ENCODE data around the gene CRELD1. TPM values are rescaled to one million over a fixed set of nuclear protein-coding genes. Genes with fewer than 3 reads are reported as not detected.

Gene CRELD1
- total and polyA plus RNA-seq, 9 of the 15 experiments (the other 6 are each of a cell fraction or from before 2014, with no cell fraction given), result 3.3 to 25.8 (median 16.5) TPM

GRCh38 chr3:9933561-9934234 is at the start of gene CRELD1 (continued):
- TF ChIP-seq, protein P1, sequence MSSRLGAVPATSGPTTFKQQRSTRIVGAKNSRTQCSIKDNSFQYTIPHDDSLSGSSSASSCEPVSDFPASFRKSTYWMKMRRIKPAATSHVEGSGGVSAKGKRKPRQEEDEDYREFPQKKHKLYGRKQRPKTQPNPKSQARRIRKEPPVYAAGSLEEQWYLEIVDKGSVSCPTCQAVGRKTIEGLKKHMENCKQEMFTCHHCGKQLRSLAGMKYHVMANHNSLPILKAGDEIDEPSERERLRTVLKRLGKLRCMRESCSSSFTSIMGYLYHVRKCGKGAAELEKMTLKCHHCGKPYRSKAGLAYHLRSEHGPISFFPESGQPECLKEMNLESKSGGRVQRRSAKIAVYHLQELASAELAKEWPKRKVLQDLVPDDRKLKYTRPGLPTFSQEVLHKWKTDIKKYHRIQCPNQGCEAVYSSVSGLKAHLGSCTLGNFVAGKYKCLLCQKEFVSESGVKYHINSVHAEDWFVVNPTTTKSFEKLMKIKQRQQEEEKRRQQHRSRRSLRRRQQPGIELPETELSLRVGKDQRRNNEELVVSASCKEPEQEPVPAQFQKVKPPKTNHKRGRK (tag; IDR thresholded peaks at IDR 0.05), result no peak
- TF ChIP-seq MXI1 (IDR thresholded peaks at IDR 0.05; ENCODE audit: low read depth, low read length) (peak; percentile 94), E2F8 (IDR thresholded peaks at IDR 0.05; ENCODE audit: low read depth, partially characterized antibody) (peak; percentile 72), ZNF217 (CRISPR knock-in tag; IDR thresholded peaks at IDR 0.05) (no peak), CAMTA2 (CRISPR knock-in tag; conservative IDR thresholded peaks at IDR 0.05) (no peak), ZFX (CRISPR knock-in tag; IDR thresholded peaks at IDR 0.05) (no peak), PHF8 (IDR thresholded peaks at IDR 0.05; ENCODE audit: borderline replicate concordance, low read length) (peak; percentile 82; the same call in 1 of the 2 replicates), SAP30 (IDR thresholded peaks at IDR 0.05; ENCODE audit: borderline replicate concordance, insufficient read depth, low read depth, low read length, poor library complexity, severe bottlenecking) (no peak), NCOR1 (IDR thresholded peaks at IDR 0.05) (no peak; the same call in 1 of the 2 replicates), NFE2 (IDR thresholded peaks at IDR 0.05; ENCODE audit: low read depth) (no peak), CHCHD3 (CRISPR knock-in tag; IDR thresholded peaks at IDR 0.05) (no peak), NFXL1 (CRISPR knock-in tag; IDR thresholded peaks at IDR 0.05) (no peak), DDX20 (tag; IDR thresholded peaks at IDR 0.05; ENCODE audit: low read depth) (no peak), ILF3 (IDR thresholded peaks at IDR 0.05; ENCODE audit: borderline replicate concordance) (no peak), GABPA (tag; conservative IDR thresholded peaks at IDR 0.05; ENCODE audit: low read depth) (peak; percentile 76)
- TF ChIP-seq, protein P2, sequence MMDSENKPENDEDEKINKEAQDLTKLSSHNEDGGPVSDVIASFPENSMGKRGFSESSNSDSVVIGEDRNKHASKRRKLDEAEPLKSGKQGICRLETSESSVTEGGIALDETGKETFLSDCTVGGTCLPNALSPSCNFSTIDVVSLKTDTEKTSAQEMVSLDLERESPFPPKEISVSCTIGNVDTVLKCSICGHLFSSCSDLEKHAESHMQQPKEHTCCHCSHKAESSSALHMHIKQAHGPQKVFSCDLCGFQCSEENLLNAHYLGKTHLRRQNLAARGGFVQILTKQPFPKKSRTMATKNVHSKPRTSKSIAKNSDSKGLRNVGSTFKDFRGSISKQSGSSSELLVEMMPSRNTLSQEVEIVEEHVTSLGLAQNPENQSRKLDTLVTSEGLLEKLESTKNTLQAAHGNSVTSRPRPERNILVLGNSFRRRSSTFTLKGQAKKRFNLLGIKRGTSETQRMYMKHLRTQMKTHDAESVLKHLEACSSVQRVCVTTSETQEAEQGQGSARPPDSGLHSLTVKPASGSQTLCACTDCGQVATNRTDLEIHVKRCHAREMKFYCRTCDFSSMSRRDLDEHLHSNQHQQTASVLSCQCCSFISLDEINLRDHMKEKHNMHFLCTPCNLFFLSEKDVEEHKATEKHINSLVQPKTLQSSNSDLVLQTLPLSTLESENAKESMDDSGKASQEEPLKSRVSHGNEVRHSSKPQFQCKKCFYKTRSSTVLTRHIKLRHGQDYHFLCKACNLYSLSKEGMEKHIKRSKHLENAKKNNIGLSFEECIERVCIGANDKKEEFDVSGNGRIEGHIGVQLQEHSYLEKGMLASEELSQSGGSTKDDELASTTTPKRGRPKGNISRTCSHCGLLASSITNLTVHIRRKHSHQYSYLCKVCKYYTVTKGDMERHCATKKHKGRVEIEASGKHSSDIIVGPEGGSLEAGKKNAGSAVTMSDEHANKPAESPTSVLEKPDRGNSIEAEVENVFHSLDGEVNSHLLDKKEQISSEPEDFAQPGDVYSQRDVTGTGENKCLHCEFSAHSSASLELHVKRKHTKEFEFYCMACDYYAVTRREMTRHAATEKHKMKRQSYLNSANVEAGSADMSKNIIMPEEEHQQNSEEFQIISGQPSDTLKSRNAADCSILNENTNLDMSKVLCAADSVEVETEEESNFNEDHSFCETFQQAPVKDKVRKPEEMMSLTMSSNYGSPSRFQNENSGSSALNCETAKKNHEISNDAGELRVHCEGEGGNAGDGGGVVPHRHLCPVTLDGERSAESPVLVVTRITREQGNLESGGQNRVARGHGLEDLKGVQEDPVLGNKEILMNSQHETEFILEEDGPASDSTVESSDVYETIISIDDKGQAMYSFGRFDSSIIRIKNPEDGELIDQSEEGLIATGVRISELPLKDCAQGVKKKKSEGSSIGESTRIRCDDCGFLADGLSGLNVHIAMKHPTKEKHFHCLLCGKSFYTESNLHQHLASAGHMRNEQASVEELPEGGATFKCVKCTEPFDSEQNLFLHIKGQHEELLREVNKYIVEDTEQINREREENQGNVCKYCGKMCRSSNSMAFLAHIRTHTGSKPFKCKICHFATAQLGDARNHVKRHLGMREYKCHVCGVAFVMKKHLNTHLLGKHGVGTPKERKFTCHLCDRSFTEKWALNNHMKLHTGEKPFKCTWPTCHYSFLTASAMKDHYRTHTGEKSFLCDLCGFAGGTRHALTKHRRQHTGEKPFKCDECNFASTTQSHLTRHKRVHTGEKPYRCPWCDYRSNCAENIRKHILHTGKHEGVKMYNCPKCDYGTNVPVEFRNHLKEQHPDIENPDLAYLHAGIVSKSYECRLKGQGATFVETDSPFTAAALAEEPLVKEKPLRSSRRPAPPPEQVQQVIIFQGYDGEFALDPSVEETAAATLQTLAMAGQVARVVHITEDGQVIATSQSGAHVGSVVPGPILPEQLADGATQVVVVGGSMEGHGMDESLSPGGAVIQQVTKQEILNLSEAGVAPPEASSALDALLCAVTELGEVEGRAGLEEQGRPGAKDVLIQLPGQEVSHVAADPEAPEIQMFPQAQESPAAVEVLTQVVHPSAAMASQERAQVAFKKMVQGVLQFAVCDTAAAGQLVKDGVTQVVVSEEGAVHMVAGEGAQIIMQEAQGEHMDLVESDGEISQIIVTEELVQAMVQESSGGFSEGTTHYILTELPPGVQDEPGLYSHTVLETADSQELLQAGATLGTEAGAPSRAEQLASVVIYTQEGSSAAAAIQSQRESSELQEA (IDR thresholded peaks at IDR 0.05; ENCODE audit: low read depth), result no peak
